Measurements from ENCODE around the gene HMGN2.

HMGN2 gene

GRCh38 chr1:26472320-26472900 lies at the start of gene HMGN2:
TSS of gene HMGN2 (plus strand) at chr1:26472440. CDS start at chr1:26472613, 173 bp downstream.
- peak; percentile 68 to 78 for DNase-seq (ENCODE audit: extremely low read depth in 1 of 2, low read depth in 1 of 2)

GRCh38 chr1:26429721-26430120 lies 42.5 kb upstream of the HMGN2 start:
- no peak for DNase-seq (ENCODE audit: extremely low read depth in 1 of 2, low read depth in 1 of 2)

GRCh38 chr1:26431979-26432695 lies 40.1 kb upstream of the HMGN2 start, which contains the start of gene DHDDS:
TSS of gene DHDDS (plus strand) at chr1:26432321. CDS start at chr1:26432946, 625 bp downstream.
- peak; percentile 94 to 99 for DNase-seq (ENCODE audit: extremely low read depth in 1 of 2, low read depth in 1 of 2)

- no peak for DNase-seq (ENCODE audit: extremely low read depth in 1 of 2, low read depth in 1 of 2)
Observed at GRCh38 chr1:26432793-26433192, 39.4 kb upstream of the HMGN2 start.

GRCh38 chr1:26434161-26434752 lies 38.0 kb upstream of the HMGN2 start:
- DNase-seq (ENCODE audit: extremely low read depth in 1 of 2, low read depth in 1 of 2), result no peak

GRCh38 chr1:26438041-26438440 lies 34.2 kb upstream of the HMGN2 start:
- DNase-seq (ENCODE audit: extremely low read depth in 1 of 2, low read depth in 1 of 2), result no peak

- DNase-seq (ENCODE audit: extremely low read depth in 1 of 2, low read depth in 1 of 2), result no peak
Observed at GRCh38 chr1:26440259-26440658, 32.0 kb upstream of the HMGN2 start.

GRCh38 chr1:26449868-26450267 lies 22.4 kb upstream of the HMGN2 start:
- DNase-seq (ENCODE audit: extremely low read depth in 1 of 2, low read depth in 1 of 2), result no peak

- DNase-seq (ENCODE audit: extremely low read depth in 1 of 2, low read depth in 1 of 2), result no peak
Observed at GRCh38 chr1:26450908-26451307, 21.3 kb upstream of the HMGN2 start.

- DNase-seq (ENCODE audit: extremely low read depth in 1 of 2, low read depth in 1 of 2), result no peak
Observed at GRCh38 chr1:26452459-26453183, 19.6 kb upstream of the HMGN2 start.

- DNase-seq (ENCODE audit: extremely low read depth in 1 of 2, low read depth in 1 of 2), result no peak
Observed at GRCh38 chr1:26459148-26459547, 13.1 kb upstream of the HMGN2 start.

GRCh38 chr1:26459573-26460031 lies 12.6 kb upstream of the HMGN2 start:
- no peak for DNase-seq (ENCODE audit: extremely low read depth in 1 of 2, low read depth in 1 of 2)

GRCh38 chr1:26468911-26469310 lies 3.3 kb upstream of the HMGN2 start:
- no peak for DNase-seq (ENCODE audit: extremely low read depth in 1 of 2, low read depth in 1 of 2)

- no peak for DNase-seq (ENCODE audit: extremely low read depth in 1 of 2, low read depth in 1 of 2)
Observed at GRCh38 chr1:26469558-26469957, 2.7 kb upstream of the HMGN2 start.

- DNase-seq (ENCODE audit: extremely low read depth in 1 of 2, low read depth in 1 of 2), result no peak
Observed at GRCh38 chr1:26470878-26471497, 1.3 kb upstream of the HMGN2 start.

GRCh38 chr1:26471498-26472319 lies 531 bp upstream of the HMGN2 start:
- DNase-seq (ENCODE audit: extremely low read depth in 1 of 2, low read depth in 1 of 2), result no peak

GRCh38 chr1:26472901-26473845 lies 933 bp downstream of the HMGN2 start:
- DNase-seq (ENCODE audit: extremely low read depth in 1 of 2, low read depth in 1 of 2), result peak; percentile 89 to 97

- no peak for DNase-seq (ENCODE audit: extremely low read depth in 1 of 2, low read depth in 1 of 2)
Observed at GRCh38 chr1:26474818-26475217, 2.6 kb downstream of the HMGN2 start.

- DNase-seq (ENCODE audit: extremely low read depth in 1 of 2, low read depth in 1 of 2), result no peak
Observed at GRCh38 chr1:26475989-26476388, 3.7 kb downstream of the HMGN2 start.

All from activated CD8-positive, alpha-beta memory T cell treated with anti-CD3 and anti-CD28 coated beads for 1 hour (primary cell).